ENCODE measurements around the gene CCR7.

Gene CCR7

DNA sequence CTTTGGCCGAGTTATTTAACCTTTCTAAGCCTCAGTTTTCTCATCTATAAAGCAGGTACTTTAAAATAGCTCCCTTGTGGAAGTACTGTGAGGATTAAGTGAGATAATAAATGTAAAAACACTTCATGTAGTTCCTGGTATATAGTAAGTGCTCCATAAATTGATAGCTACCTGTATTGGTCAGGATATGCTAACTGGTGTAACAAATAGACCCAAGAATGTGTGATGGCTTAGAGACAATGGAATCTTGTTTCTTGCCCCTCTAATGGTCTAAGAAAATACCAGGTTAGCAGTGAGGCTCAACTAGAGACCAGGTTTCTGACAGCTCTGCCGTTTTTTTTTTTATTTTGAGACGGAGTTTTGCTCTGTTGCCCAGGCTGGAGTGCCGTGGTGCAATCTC lies 29.8 kb downstream of the CCR7 start:
- H3K4me3 ChIP-seq (ENCODE audit: low read length): no peak overlapping the region
- TF ChIP-seq, protein P1, sequence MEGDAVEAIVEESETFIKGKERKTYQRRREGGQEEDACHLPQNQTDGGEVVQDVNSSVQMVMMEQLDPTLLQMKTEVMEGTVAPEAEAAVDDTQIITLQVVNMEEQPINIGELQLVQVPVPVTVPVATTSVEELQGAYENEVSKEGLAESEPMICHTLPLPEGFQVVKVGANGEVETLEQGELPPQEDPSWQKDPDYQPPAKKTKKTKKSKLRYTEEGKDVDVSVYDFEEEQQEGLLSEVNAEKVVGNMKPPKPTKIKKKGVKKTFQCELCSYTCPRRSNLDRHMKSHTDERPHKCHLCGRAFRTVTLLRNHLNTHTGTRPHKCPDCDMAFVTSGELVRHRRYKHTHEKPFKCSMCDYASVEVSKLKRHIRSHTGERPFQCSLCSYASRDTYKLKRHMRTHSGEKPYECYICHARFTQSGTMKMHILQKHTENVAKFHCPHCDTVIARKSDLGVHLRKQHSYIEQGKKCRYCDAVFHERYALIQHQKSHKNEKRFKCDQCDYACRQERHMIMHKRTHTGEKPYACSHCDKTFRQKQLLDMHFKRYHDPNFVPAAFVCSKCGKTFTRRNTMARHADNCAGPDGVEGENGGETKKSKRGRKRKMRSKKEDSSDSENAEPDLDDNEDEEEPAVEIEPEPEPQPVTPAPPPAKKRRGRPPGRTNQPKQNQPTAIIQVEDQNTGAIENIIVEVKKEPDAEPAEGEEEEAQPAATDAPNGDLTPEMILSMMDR (IDR thresholded peaks at IDR 0.05; ENCODE audit: insufficient read depth, low read depth, low read length, missing control alignments): no peak
- DNase-seq (ENCODE audit: low read depth): no peak

DNA sequence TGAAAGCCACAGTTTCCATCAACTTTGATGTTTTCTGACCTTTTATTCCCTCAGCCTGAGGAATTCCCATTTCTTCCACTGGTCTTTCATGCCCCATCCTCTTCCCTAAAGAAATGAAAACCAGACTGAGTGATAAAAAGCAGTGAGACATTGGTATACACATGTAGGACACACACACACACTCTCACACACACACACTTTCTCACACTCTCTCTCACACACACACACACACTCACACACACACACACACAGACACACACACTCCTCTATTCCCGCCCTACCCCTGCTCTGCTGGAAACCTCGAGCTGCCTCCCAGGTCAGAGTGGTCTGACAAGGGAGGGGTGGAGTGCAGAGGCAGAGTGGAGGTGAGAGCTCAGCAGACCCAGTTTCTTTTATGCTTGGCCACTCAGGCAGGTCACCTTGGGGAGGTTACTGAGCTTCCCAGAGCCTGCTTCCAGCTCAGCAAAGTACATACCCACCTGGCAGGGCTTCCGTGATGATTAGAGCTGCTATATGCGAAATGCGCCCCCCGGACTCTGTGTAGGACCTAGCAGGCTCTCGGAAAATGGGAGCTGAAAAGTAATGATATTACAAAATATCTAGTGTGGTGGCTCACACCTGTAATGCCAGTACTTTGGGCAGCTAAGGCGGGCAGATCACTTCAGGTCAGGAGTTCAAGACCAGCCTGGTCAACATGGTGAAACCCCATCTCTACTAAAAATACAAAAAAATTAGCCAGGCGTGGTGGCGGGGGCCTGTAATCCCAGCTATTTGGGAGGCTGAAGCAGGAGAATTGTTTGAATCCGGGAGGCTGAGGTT lies 30.7 kb downstream of the CCR7 start:
- TF ChIP-seq, protein P1 (IDR thresholded peaks at IDR 0.05; ENCODE audit: insufficient read depth, low read depth, low read length, missing control alignments): no peak
- no peak for DNase-seq (ENCODE audit: low read depth)
- no peak overlapping the region for H3K4me3 ChIP-seq (ENCODE audit: low read length)

DNA sequence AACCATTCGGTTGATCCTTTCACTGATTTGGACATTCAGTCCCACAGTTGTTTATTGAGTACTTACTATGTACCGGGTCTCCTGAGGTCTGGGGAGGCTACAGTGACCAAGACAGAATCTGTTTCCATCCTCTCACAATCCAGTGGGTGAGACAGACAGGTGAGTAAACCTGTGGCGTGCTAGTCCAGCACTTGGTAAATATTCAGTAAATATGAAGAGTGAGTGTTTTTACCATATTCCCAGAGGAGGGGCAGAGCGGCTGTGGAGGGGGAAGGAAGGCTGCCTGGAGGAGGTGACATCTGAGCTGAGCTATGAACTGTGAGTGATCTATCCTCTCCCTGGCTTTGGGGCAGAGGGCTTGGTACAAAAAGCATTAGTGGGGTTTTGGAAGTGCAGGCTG lies 31.4 kb downstream of the CCR7 start:
- no peak overlapping the region for H3K4me3 ChIP-seq (ENCODE audit: low read length)
- peak; percentile 37 for DNase-seq (ENCODE audit: low read depth)
- TF ChIP-seq, protein P1 (IDR thresholded peaks at IDR 0.05; ENCODE audit: insufficient read depth, low read depth, low read length, missing control alignments): no peak

DNA sequence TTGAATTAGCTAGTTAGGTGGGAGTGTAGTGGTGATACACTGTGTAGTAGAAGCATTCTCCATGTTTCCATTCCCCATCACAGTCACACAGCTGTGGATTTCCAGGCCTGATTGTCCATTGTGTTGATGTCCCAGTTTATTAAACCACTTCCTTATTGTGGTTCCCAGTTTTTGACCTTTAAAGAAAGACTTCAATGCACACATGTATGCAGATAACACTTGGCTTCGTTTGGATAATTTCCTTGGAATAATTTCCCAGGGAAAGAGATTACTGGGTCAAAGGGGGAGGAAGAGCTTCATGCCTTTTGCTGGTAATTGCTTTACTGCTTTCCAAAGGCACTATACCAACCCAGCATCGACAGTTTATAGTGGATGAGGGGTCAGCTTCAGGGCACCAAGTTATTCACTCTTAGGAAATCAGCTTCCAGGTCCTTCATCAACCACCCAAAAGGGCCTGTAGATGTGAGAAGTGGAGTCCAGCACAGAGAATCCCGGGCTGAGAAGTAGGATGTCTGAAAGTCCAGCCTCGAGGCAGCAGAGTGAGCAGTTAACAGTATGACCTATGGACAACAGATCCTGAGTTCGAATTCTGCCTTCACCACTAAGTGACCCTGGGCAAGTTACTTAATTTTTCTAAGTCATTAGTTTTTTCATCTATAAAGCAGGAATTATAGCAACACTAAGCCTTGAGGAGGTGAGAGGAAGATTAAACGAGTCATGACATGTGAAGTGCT lies 32.6 kb downstream of the CCR7 start:
- TF ChIP-seq, protein P1 (IDR thresholded peaks at IDR 0.05; ENCODE audit: insufficient read depth, low read depth, low read length, missing control alignments): no peak
- DNase-seq (ENCODE audit: low read depth): no peak
- H3K4me3 ChIP-seq (ENCODE audit: low read length): no peak overlapping the region

DNA sequence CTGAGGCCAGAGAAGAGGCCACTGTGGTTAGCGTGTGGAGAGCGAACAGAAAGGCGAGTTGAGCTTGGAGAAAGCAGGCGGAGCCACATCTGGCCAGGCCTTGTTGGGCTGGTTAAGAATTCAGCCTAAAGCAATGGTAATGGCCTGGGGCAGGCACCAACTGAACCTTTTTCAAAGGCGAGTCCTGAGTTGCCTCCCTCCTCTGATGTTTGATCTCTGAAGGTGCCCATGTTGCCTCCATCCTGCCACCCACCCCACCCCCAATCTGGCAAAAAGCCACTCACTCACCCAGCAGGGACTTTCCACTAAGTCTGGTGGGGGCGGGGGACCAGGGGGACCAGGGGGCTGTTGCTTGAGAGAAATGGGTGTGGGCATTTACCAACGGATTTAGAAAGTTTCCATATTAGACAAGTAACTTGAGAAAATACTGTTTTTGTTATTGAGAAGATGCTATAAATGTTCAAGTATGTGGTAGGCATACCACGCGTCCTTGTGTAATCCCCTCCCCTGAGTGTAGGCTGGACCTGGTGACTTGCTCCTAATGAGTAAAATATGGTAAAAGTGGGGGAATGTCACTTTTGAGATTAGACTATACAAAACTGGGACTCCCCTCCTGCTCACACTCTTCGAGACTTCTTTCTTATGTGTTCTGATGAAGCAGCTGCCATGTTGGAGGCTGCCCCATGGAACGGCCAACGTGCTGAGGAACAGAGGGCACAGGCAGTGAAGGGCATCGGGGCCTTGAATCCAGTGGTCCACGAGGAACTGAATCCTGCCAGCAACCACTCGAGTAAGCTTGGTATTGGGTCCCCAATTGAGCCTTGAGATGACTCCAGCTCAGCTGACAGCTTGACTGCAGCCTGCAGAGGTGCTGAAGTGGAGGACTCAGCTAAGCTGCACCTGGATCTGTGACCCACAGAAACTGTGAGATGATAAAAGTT lies 34.0 kb downstream of the CCR7 start:
- H3K4me3 ChIP-seq (ENCODE audit: low read length): no peak overlapping the region
- no peak for DNase-seq (ENCODE audit: low read depth)
- TF ChIP-seq, protein P1 (IDR thresholded peaks at IDR 0.05; ENCODE audit: insufficient read depth, low read depth, low read length, missing control alignments): no peak

DNA sequence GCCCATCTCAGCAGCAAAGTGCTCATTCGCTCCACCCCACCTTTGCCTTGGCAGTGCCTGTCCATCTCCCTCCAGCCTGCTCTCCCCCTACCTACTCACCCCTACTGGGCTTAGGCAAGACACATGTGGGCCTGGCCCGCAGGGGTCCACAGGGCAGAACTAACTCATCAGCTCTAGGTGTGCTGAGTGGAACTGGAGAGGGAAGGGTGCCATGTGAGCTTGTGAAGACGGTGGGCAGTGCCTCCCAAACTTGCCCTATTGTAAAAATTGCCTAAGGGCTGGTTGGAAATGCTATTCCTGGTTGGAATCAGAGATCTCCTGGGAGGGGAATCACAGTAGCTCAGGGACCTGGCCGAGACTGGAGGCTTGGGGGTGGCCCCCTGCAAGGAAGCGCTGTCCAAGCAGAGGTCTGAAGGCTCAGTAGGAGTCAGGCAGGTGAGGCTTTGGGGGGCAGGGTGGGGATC lies 34.7 kb downstream of the CCR7 start:
- TF ChIP-seq, protein P1 (IDR thresholded peaks at IDR 0.05; ENCODE audit: insufficient read depth, low read depth, low read length, missing control alignments): no peak
- no peak for DNase-seq (ENCODE audit: low read depth)
- H3K4me3 ChIP-seq (ENCODE audit: low read length): no peak overlapping the region
